Measurements from ENCODE around the gene RGPD4.
"Not testable (repeated sequence)": the region's sequence is repeated elsewhere in the genome, so short reads cannot be mapped to it uniquely, and the experiment has no call there.

RGPD4 gene

GRCh38 chr2:107826749-107827148 lies at the start of gene RGPD4:
Gene RGPD4, plus strand, starts transcription at chr2:107826892. Its CDS starts 122 bp downstream, at chr2:107827014.
- not testable (repeated sequence) for DNase-seq

- DNase-seq, result no peak
Observed at GRCh38 chr2:107777974-107778373, 48.7 kb upstream of the RGPD4 start.

- DNase-seq, result no peak
Observed at GRCh38 chr2:107785756-107786155, 40.9 kb upstream of the RGPD4 start.

GRCh38 chr2:107790837-107791236 lies 35.9 kb upstream of the RGPD4 start:
- DNase-seq, result no peak

- DNase-seq, result no peak
Observed at GRCh38 chr2:107801498-107801897, 25.2 kb upstream of the RGPD4 start.

GRCh38 chr2:107804608-107805498 lies 21.8 kb upstream of the RGPD4 start:
- no peak for DNase-seq

- DNase-seq, result no peak
Observed at GRCh38 chr2:107806901-107807300, 19.8 kb upstream of the RGPD4 start.

- DNase-seq, result no peak
Observed at GRCh38 chr2:107807988-107808387, 18.7 kb upstream of the RGPD4 start.

- no peak for DNase-seq
Observed at GRCh38 chr2:107808959-107809358, 17.7 kb upstream of the RGPD4 start.

GRCh38 chr2:107809835-107810234 lies 16.9 kb upstream of the RGPD4 start:
- DNase-seq, result no peak

GRCh38 chr2:107810734-107811133 lies 16.0 kb upstream of the RGPD4 start:
- no peak for DNase-seq

GRCh38 chr2:107811411-107811810 lies 15.3 kb upstream of the RGPD4 start:
- no peak for DNase-seq

- DNase-seq, result no peak
Observed at GRCh38 chr2:107812006-107812405, 14.7 kb upstream of the RGPD4 start.

- DNase-seq, result no peak
Observed at GRCh38 chr2:107817378-107817777, 9.3 kb upstream of the RGPD4 start.

- DNase-seq, result no peak
Observed at GRCh38 chr2:107822302-107822701, 4.4 kb upstream of the RGPD4 start.

GRCh38 chr2:107824451-107825205 lies 2.1 kb upstream of the RGPD4 start:
- DNase-seq, result no peak

- DNase-seq, result no peak
Observed at GRCh38 chr2:107825206-107825563, 1.5 kb upstream of the RGPD4 start.

GRCh38 chr2:107829514-107829913 lies 2.8 kb downstream of the RGPD4 start:
- DNase-seq, result not testable (repeated sequence)

GRCh38 chr2:107833152-107833551 lies 6.5 kb downstream of the RGPD4 start:
- not testable (repeated sequence) for DNase-seq

- DNase-seq, result not testable (repeated sequence)
Observed at GRCh38 chr2:107833618-107834017, 6.9 kb downstream of the RGPD4 start.

- DNase-seq, result not testable (repeated sequence)
Observed at GRCh38 chr2:107916121-107916520, 89.4 kb downstream of the RGPD4 start.

- not testable (repeated sequence) for DNase-seq
Observed at GRCh38 chr2:107916696-107917370, 90.1 kb downstream of the RGPD4 start.

- no peak for DNase-seq
Observed at GRCh38 chr2:107927034-107927534, 100.4 kb downstream of the RGPD4 start.
